Upper lobe of left lung (tissue), 4 donors: ENCODE results near the gene NMBR.

Experiments used
- EP300 ChIP-seq, 4 donors: sonication (generic); formaldehyde crosslinking; IDR thresholded peaks; one replicate each; pipeline ENCODE4 v1.5.1; 2017; ENCODE audit warnings: antibody characterized with exemption in 4 of 4, control low read depth in 2 of 4
- POLR2A ChIP-seq, 4 donors: fragments of 450-650 bp; IDR thresholded peaks; one replicate each; pipeline ENCODE4 v1.5.1; 2016 to 2017; ENCODE audit warnings: antibody characterized with exemption in 4 of 4, mild to moderate bottlenecking in 2 of 4
- TF ChIP-seq, protein P1 (sequence below), 6 experiments: fragments of 450-650 bp in 4 of 6; fragments of 200-600 bp in 2 of 6; sonication (generic) in 2 of 6; IDR thresholded peaks; one replicate each; pipeline ENCODE4 v1.5.1; 2016 to 2019; ENCODE audit warnings: antibody characterized with exemption in 6 of 6

- TF ChIP-seq, protein P1, sequence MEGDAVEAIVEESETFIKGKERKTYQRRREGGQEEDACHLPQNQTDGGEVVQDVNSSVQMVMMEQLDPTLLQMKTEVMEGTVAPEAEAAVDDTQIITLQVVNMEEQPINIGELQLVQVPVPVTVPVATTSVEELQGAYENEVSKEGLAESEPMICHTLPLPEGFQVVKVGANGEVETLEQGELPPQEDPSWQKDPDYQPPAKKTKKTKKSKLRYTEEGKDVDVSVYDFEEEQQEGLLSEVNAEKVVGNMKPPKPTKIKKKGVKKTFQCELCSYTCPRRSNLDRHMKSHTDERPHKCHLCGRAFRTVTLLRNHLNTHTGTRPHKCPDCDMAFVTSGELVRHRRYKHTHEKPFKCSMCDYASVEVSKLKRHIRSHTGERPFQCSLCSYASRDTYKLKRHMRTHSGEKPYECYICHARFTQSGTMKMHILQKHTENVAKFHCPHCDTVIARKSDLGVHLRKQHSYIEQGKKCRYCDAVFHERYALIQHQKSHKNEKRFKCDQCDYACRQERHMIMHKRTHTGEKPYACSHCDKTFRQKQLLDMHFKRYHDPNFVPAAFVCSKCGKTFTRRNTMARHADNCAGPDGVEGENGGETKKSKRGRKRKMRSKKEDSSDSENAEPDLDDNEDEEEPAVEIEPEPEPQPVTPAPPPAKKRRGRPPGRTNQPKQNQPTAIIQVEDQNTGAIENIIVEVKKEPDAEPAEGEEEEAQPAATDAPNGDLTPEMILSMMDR (IDR thresholded peaks at IDR 0.05), result no peak
- no peak for TF ChIP-seq EP300 (IDR thresholded peaks at IDR 0.05)
- TF ChIP-seq POLR2A (IDR thresholded peaks at IDR 0.05), result no peak
These were observed 8.0 kb downstream of the NMBR start for GRCh38 chr6:142138876-142139275.
